Keratinocyte (primary cell): Measurements from ENCODE around the gene SH2D6. TPM values are rescaled to one million over a fixed set of nuclear protein-coding genes. Genes with fewer than 3 reads are reported as not detected.

ENCODE experiments used
- DNase-seq: peaks from one replicate; pipeline ENCODE4 v3.0.0-alpha.2; 2011; ENCODE audit warnings: low read depth, missing footprints, low spot score
- FAIRE-seq: peaks from 2 replicates; lab custom pipeline; 2011; peaks lifted over from hg19 to GRCh38; lab: Jason Lieb, UNC
- H2AFZ ChIP-seq: 2 replicates; pipeline ENCODE4 v1.6.0; 2012; ENCODE audit warnings: low read length, control low read depth, inconsistent platforms; ENCODE audit not compliant: control insufficient read depth
- H3K27ac ChIP-seq: 2 replicates; pipeline ENCODE4 v1.5.1; 2011; ENCODE audit warnings: low read length; ENCODE audit not compliant: control insufficient read depth, insufficient read depth
- H3K27me3 ChIP-seq: 3 replicates; pipeline ENCODE4 v1.6.0; 2011; ENCODE audit warnings: low read length; ENCODE audit not compliant: control insufficient read depth, insufficient read depth; ENCODE audit errors: extremely low read depth
- H3K36me3 ChIP-seq, 2 experiments: 2 replicates in 1 of 2; 3 replicates in 1 of 2; pipeline ENCODE4 v1.5.1; 2011; ENCODE audit warnings: low read length in 2 of 2, mild to moderate bottlenecking in 1 of 2; ENCODE audit not compliant: control insufficient read depth in 2 of 2, insufficient read depth in 2 of 2; ENCODE audit errors: extremely low read depth in 1 of 2
- H3K4me1 ChIP-seq: 3 replicates; pipeline ENCODE4 v1.5.1; 2011; ENCODE audit warnings: low read length; ENCODE audit not compliant: control insufficient read depth, insufficient read depth; ENCODE audit errors: extremely low read depth
- H3K4me2 ChIP-seq: 3 replicates; pipeline ENCODE4 v1.6.0; 2011; ENCODE audit warnings: low read depth, low read length; ENCODE audit not compliant: control insufficient read depth, insufficient read depth; ENCODE audit errors: extremely low read depth
- H3K4me3 ChIP-seq, 3 experiments: fragments of 200-600 bp in 1 of 3; sonication (generic) in 1 of 3; 2 replicates in 2 of 3; 3 replicates in 1 of 3; pipeline ENCODE4 v1.5.1; 2011 to 2016; ENCODE audit warnings: low read length in 3 of 3, mild to moderate bottlenecking in 3 of 3, control low read depth in 2 of 3, inconsistent platforms in 1 of 3, low read depth in 1 of 3, mixed read lengths in 1 of 3, mixed run types in 1 of 3, moderate library complexity in 1 of 3; ENCODE audit not compliant: control insufficient read depth in 2 of 3, insufficient read depth in 2 of 3; ENCODE audit errors: extremely low read depth in 1 of 3
- H3K79me2 ChIP-seq: 2 replicates; pipeline ENCODE4 v1.6.0; 2012; ENCODE audit warnings: low read length; ENCODE audit not compliant: control insufficient read depth, insufficient read depth
- H3K9ac ChIP-seq: 3 replicates; pipeline ENCODE4 v1.6.0; 2011; ENCODE audit warnings: low read length; ENCODE audit not compliant: control insufficient read depth, insufficient read depth; ENCODE audit errors: extremely low read depth
- H3K9me1 ChIP-seq: 3 replicates; pipeline ENCODE4 v1.6.0; 2011; ENCODE audit warnings: low read length; ENCODE audit not compliant: control insufficient read depth, insufficient read depth; ENCODE audit errors: extremely low read depth
- H3K9me3 ChIP-seq: 2 replicates; pipeline ENCODE4 v1.5.1; 2012; ENCODE audit warnings: low read depth, low read length; ENCODE audit not compliant: control insufficient read depth
- H4K20me1 ChIP-seq: 3 replicates; pipeline ENCODE4 v1.6.0; 2011; ENCODE audit warnings: low read length; ENCODE audit not compliant: control insufficient read depth, insufficient read depth; ENCODE audit errors: extremely low read depth
- EZH2 ChIP-seq: IDR thresholded peaks from one replicate; pipeline ENCODE4 v1.6.1; 2012; ENCODE audit warnings: inconsistent platforms, mild to moderate bottlenecking, low read length, moderate library complexity
- dilution Hi-C: fragments of 300-500 bp; cut with MboI; formaldehyde crosslinking; loops from one replicate; pipeline ENCODE4 v1.7.0; 2020; ENCODE audit warnings: low sequenced_read_pairs; ENCODE audit not compliant: extremely low pct_ligation_motif_present
- polyA plus RNA-seq, 5 experiments: library from polyadenylated mRNA; depleted of rRNA in 3 of 5; stranded (reverse) in 3 of 5; stranded (forward) in 1 of 5; unstranded in 1 of 5; fragments of >200 nt; gene quantifications; 1 replicate in 1 of 5; 2 replicates in 3 of 5; 3 replicates in 1 of 5; pipeline versions ENCODE4 v1.2.1 to v1.2.3, GENCODE V29; 2011 to 2012; ENCODE audit warnings: missing spikeins in 2 of 5, low read depth in 1 of 5, low replicate concordance in 1 of 5
- TF ChIP-seq, protein P1 (sequence below), 3 experiments: IDR thresholded peaks in 1 of 3; conservative IDR thresholded peaks in 1 of 3; optimal IDR thresholded peaks in 1 of 3; 2 replicates in 2 of 3; 3 replicates in 1 of 3; pipeline versions ENCODE3 to v1.5.1; 2011; ENCODE audit warnings: low read length in 3 of 3, mild to moderate bottlenecking in 3 of 3, moderate library complexity in 2 of 3, control low read depth in 1 of 3, inconsistent platforms in 1 of 3; ENCODE audit not compliant: insufficient read depth in 2 of 3; ENCODE audit errors: extremely low read depth in 1 of 3

Gene SH2D6
- polyA plus RNA-seq, 1 donor (not counting 4 experiments of a cell fraction or from before 2014, with no cell fraction given), result 0.10 TPM

- Histone ChIP-seq H3K9me1 (no peaks in the 10 kb centered on the region), H3K9me3 (no peaks in the 10 kb centered on the region), H3K4me1 (peaks cover 29% of the 10 kb centered on the region), H3K9ac (no peak overlapping the region), H3K4me3 (no peak overlapping the region), H3K27me3 (no peaks in the 10 kb centered on the region), H2AFZ (peak overlapping the region; percentile 38), H3K27ac (no peak overlapping the region), H4K20me1 (no peaks in the 10 kb centered on the region), H3K36me3 (no peaks in the 10 kb centered on the region), H3K4me2 (no peak overlapping the region), H3K79me2 (no peaks in the 10 kb centered on the region)
- TF ChIP-seq, protein P1, sequence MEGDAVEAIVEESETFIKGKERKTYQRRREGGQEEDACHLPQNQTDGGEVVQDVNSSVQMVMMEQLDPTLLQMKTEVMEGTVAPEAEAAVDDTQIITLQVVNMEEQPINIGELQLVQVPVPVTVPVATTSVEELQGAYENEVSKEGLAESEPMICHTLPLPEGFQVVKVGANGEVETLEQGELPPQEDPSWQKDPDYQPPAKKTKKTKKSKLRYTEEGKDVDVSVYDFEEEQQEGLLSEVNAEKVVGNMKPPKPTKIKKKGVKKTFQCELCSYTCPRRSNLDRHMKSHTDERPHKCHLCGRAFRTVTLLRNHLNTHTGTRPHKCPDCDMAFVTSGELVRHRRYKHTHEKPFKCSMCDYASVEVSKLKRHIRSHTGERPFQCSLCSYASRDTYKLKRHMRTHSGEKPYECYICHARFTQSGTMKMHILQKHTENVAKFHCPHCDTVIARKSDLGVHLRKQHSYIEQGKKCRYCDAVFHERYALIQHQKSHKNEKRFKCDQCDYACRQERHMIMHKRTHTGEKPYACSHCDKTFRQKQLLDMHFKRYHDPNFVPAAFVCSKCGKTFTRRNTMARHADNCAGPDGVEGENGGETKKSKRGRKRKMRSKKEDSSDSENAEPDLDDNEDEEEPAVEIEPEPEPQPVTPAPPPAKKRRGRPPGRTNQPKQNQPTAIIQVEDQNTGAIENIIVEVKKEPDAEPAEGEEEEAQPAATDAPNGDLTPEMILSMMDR (optimal IDR thresholded peaks at IDR 0.05 in 1 of 3, IDR thresholded peaks at IDR 0.05 in 1 of 3, conservative IDR thresholded peaks at IDR 0.05 in 1 of 3; ENCODE audit: extremely low read depth in 1 of 3, insufficient read depth in 2 of 3, low read length in 3 of 3), result no peak
- no peak for TF ChIP-seq EZH2
- DNase-seq (no peak), FAIRE-seq (no peak)
- dilution Hi-C loops, result no loop called here
These were observed 3.0 kb downstream of the SH2D6 start for GRCh38 chr2:85421260-85422071.

GRCh38 chr2:85422072-85422457 lies 3.6 kb downstream of the SH2D6 start:
- H3K9ac ChIP-seq, result no peak overlapping the region
- peaks cover 29% of the 10 kb centered on the region for H3K4me1 ChIP-seq
- H2AFZ ChIP-seq, result no peak overlapping the region
- no peaks in the 10 kb centered on the region for H4K20me1 ChIP-seq
- H3K4me2 ChIP-seq, result no peak overlapping the region
- dilution Hi-C loops, result no loop called here
- DNase-seq (no peak), FAIRE-seq (no peak)
- no peaks in the 10 kb centered on the region for H3K9me1 ChIP-seq
- H3K27me3 ChIP-seq, result no peaks in the 10 kb centered on the region
- H3K9me3 ChIP-seq, result no peaks in the 10 kb centered on the region
- no peak overlapping the region for H3K4me3 ChIP-seq
- no peaks in the 10 kb centered on the region for H3K79me2 ChIP-seq
- no peak overlapping the region for H3K27ac ChIP-seq
- no peaks in the 10 kb centered on the region for H3K36me3 ChIP-seq
- no peak for TF ChIP-seq EZH2
- TF ChIP-seq, protein P1 (optimal IDR thresholded peaks at IDR 0.05 in 1 of 3, IDR thresholded peaks at IDR 0.05 in 1 of 3, conservative IDR thresholded peaks at IDR 0.05 in 1 of 3; ENCODE audit: extremely low read depth in 1 of 3, insufficient read depth in 2 of 3, low read length in 3 of 3), result no peak
